Sigmoid colon (tissue), 7 donors: ENCODE results near the gene CLIC5. TPM values are rescaled to one million over a fixed set of nuclear protein-coding genes. Genes with fewer than 3 reads are reported as not detected.

ENCODE experiments used
- DNase-seq: peaks from one replicate; pipeline ENCODE4 v3.0.0-alpha.2; 2019
- H3K27ac ChIP-seq, 4 donors: fragments of 200-600 bp; sonication (generic); one replicate each; pipeline ENCODE4 v1.5.1; 2016 to 2019; ENCODE audit warnings: mild to moderate bottlenecking in 1 of 4
- H3K27me3 ChIP-seq, 3 donors: fragments of 200-600 bp; sonication (generic); one replicate each; pipeline ENCODE4 v1.5.1; 2019; ENCODE audit warnings: mild to moderate bottlenecking in 1 of 3
- H3K36me3 ChIP-seq, 4 donors: fragments of 200-600 bp; sonication (generic); one replicate each; pipeline ENCODE4 v1.5.1; 2016 to 2019
- H3K4me1 ChIP-seq, 4 donors: fragments of 200-600 bp; sonication (generic); one replicate each; pipeline ENCODE4 v1.5.1; 2017 to 2019
- H3K4me3 ChIP-seq, 4 donors: fragments of 200-600 bp; sonication (generic); one replicate each; pipeline ENCODE4 v1.5.1; 2017 to 2019; ENCODE audit warnings: mild to moderate bottlenecking in 2 of 4, moderate library complexity in 1 of 4
- H3K9me3 ChIP-seq, 4 donors: fragments of 200-600 bp in 3 of 4; sonication (generic) in 3 of 4; one replicate each; pipeline versions ENCODE4 v1.5.1 to v1.6.1; 2013 to 2019
- CTCF ChIP-seq, 4 experiments: fragments of 450-650 bp in 3 of 4; fragments of 200-600 bp in 1 of 4; IDR thresholded peaks; one replicate each; pipeline ENCODE4 v1.5.1; 2016 to 2019; ENCODE audit warnings: antibody characterized with exemption in 4 of 4, mild to moderate bottlenecking in 3 of 4, moderate library complexity in 2 of 4
- EP300 ChIP-seq, 4 donors: sonication (generic); formaldehyde crosslinking; IDR thresholded peaks; one replicate each; pipeline ENCODE4 v1.6.1; 2017; ENCODE audit warnings: antibody characterized with exemption in 4 of 4
- POLR2A ChIP-seq, 2 donors: fragments of 450-650 bp; IDR thresholded peaks; one replicate each; pipeline ENCODE4 v1.6.1; 2016; ENCODE audit warnings: antibody characterized with exemption in 2 of 2, mild to moderate bottlenecking in 2 of 2, moderate library complexity in 2 of 2
- POLR2AphosphoS5 ChIP-seq, 4 donors: sonication (generic); formaldehyde crosslinking; IDR thresholded peaks; one replicate each; pipeline ENCODE4 v1.6.1; 2017; ENCODE audit warnings: antibody characterized with exemption in 4 of 4
- WGBS, 2 donors: extraction: QIAGEN DNeasy Blood & Tissue Kit; methylation state at CpG; one replicate each; pipeline ENCODE4 v1.1.7; 2013; 5-methylcytosine and 5-hydroxymethylcytosine counted together
- intact Hi-C: fragments of 100-400 bp; cut with DNase I; formaldehyde crosslinking; loops from one replicate; pipeline ENCODE4 v1.15.1; 2023
- polyA plus RNA-seq, 3 donors: library from polyadenylated mRNA; stranded (reverse); fragments of 200-250 nt; gene quantifications; one replicate each; pipeline ENCODE4 v1.2.3, GENCODE V29; 2013
- total RNA-seq, 4 donors: library from RNA; depleted of rRNA; stranded (reverse); fragments of >200 nt; gene quantifications; one replicate each; pipeline ENCODE4 v1.1.0, GENCODE V29; 2016
- donor health status: healthy with polysubstance abuse.
- donor health status: Bipolar disorder and iron deficiency.
- donor health status: healthy.

The CLIC5 gene
- total and polyA plus RNA-seq, 7 donors = 1.8 to 77.0 (median 3.5) TPM

- H3K27me3 ChIP-seq = no peaks in the 10 kb centered on the region
- intact Hi-C loops = no loop called here
- TF ChIP-seq EP300 (IDR thresholded peaks at IDR 0.05) (no peak), CTCF (IDR thresholded peaks at IDR 0.05) (no peak), POLR2A (IDR thresholded peaks at IDR 0.05) (no peak), POLR2AphosphoS5 (IDR thresholded peaks at IDR 0.05) (no peak)
- no peak for DNase-seq
- H3K36me3 ChIP-seq = no peaks in the 10 kb centered on the region
- no peaks in the 10 kb centered on the region for H3K9me3 ChIP-seq
- 78 to 97% methylated on average over 3 of the region's 3 CpGs for WGBS, 2 donors
- no peak overlapping the region for H3K27ac ChIP-seq
- H3K4me3 ChIP-seq = no peak overlapping the region
- H3K4me1 ChIP-seq = peaks cover 0 to 9% (median 4%) of the 10 kb centered on the region in 4 donors
Measured at GRCh38 chr6:46048646-46049297, 33.1 kb upstream of the CLIC5 start.

- Histone ChIP-seq H3K27ac (no peak overlapping the region), H3K27me3 (no peaks in the 10 kb centered on the region), H3K9me3 (no peaks in the 10 kb centered on the region), H3K4me3 (no peak overlapping the region), H3K4me1 (peaks cover 0 to 9% (median 4%) of the 10 kb centered on the region in 4 donors), H3K36me3 (no peaks in the 10 kb centered on the region)
- TF ChIP-seq POLR2AphosphoS5 (IDR thresholded peaks at IDR 0.05) = no peak
- TF ChIP-seq POLR2A (IDR thresholded peaks at IDR 0.05) = no peak
- no peak for TF ChIP-seq EP300 (IDR thresholded peaks at IDR 0.05)
- no peak for TF ChIP-seq CTCF (IDR thresholded peaks at IDR 0.05)
- no peak for DNase-seq
- intact Hi-C loops = no loop called here
- 54 to 79% methylated on average over 5 of the region's 5 CpGs for WGBS, 2 donors
Measured at GRCh38 chr6:46046558-46047174, 31.0 kb upstream of the CLIC5 start.

- Histone ChIP-seq H3K4me3 (no peak overlapping the region), H3K4me1 (peaks cover 0 to 9% (median 4%) of the 10 kb centered on the region in 4 donors), H3K9me3 (no peaks in the 10 kb centered on the region), H3K27me3 (no peaks in the 10 kb centered on the region), H3K36me3 (no peaks in the 10 kb centered on the region), H3K27ac (peak overlapping the region in 2 of 4 donors; percentile 15 to 54)
- intact Hi-C loops = no loop called here
- TF ChIP-seq EP300 (IDR thresholded peaks at IDR 0.05) = no peak
- TF ChIP-seq POLR2A (IDR thresholded peaks at IDR 0.05) = no peak
- TF ChIP-seq POLR2AphosphoS5 (IDR thresholded peaks at IDR 0.05) = peak in 3 of 4 donors; percentile 29 to 51 (median 30)
- no peak for TF ChIP-seq CTCF (IDR thresholded peaks at IDR 0.05)
- DNase-seq = no peak
- WGBS, 2 donors = 62 to 71% methylated on average over 5 of the region's 5 CpGs
Measured at GRCh38 chr6:46044881-46045617, 29.4 kb upstream of the CLIC5 start.

- H3K36me3 ChIP-seq = no peaks in the 10 kb centered on the region
- H3K4me3 ChIP-seq = no peak overlapping the region
- intact Hi-C loops = no loop called here
- H3K4me1 ChIP-seq = peaks cover 0 to 9% (median 4%) of the 10 kb centered on the region in 4 donors
- no peaks in the 10 kb centered on the region for H3K9me3 ChIP-seq
- DNase-seq = no peak
- H3K27me3 ChIP-seq = no peaks in the 10 kb centered on the region
- H3K27ac ChIP-seq = no peak overlapping the region
- TF ChIP-seq EP300 (IDR thresholded peaks at IDR 0.05) (no peak), POLR2AphosphoS5 (IDR thresholded peaks at IDR 0.05) (no peak), CTCF (IDR thresholded peaks at IDR 0.05) (no peak), POLR2A (IDR thresholded peaks at IDR 0.05) (no peak)
- WGBS, 2 donors = 29 to 57% methylated on average over 5 of the region's 5 CpGs
Measured at GRCh38 chr6:46042355-46042999, 26.8 kb upstream of the CLIC5 start.
